Smooth muscle cell (in vitro differentiated cells): Measurements from ENCODE around the gene RFTN1. TPM values are rescaled to one million over a fixed set of nuclear protein-coding genes. Genes with fewer than 3 reads are reported as not detected.

Experiments
- DNase-seq: peaks from one replicate; lab custom pipeline; 2025; ENCODE audit not compliant: unreplicated experiment; lab: John Stamatoyannopoulos, UW
- H2AFZ ChIP-seq: fragments of 200-600 bp; sonication (generic); 2 replicates; pipeline ENCODE4 v1.6.0; 2016; ENCODE audit warnings: antibody characterized with exemption, low read depth, mild to moderate bottlenecking
- H3F3A ChIP-seq: fragments of 200-600 bp; sonication (generic); 2 replicates; pipeline ENCODE4 v1.6.0; 2017; ENCODE audit warnings: antibody characterized with exemption, low read depth
- H3K27ac ChIP-seq: fragments of 200-600 bp; sonication (generic); 2 replicates; pipeline ENCODE4 v1.5.1; 2016; ENCODE audit warnings: low read depth, mild to moderate bottlenecking
- H3K27me3 ChIP-seq: fragments of 200-600 bp; sonication (generic); 2 replicates; pipeline ENCODE4 v1.6.1; 2016; ENCODE audit warnings: low read depth, mild to moderate bottlenecking
- H3K36me3 ChIP-seq: fragments of 200-600 bp; sonication (generic); 2 replicates; pipeline ENCODE4 v1.5.1; 2016; ENCODE audit warnings: low read depth
- H3K4me1 ChIP-seq: fragments of 200-600 bp; sonication (generic); 2 replicates; pipeline ENCODE4 v1.5.1; 2016; ENCODE audit warnings: low read depth
- H3K4me2 ChIP-seq: fragments of 200-600 bp; sonication (generic); 2 replicates; pipeline ENCODE4 v1.6.0; 2016; ENCODE audit warnings: mild to moderate bottlenecking
- H3K4me3 ChIP-seq: fragments of 200-600 bp; sonication (generic); 2 replicates; pipeline ENCODE4 v1.5.1; 2016; ENCODE audit warnings: mild to moderate bottlenecking
- H3K79me2 ChIP-seq: fragments of 200-600 bp; sonication (generic); 2 replicates; pipeline ENCODE4 v1.6.0; 2016; ENCODE audit warnings: low read depth, mild to moderate bottlenecking
- H3K9ac ChIP-seq: fragments of 200-600 bp; sonication (generic); 2 replicates; pipeline ENCODE4 v1.6.0; 2016; ENCODE audit warnings: low read depth
- H3K9me3 ChIP-seq: fragments of 200-600 bp; sonication (generic); replicated peaks from 2 replicates; pipeline ENCODE4 v1.5.1; 2016; ENCODE audit warnings: low read depth
- H4K20me1 ChIP-seq: fragments of 200-600 bp; sonication (generic); 2 replicates; pipeline ENCODE4 v1.6.0; 2016; ENCODE audit warnings: low read depth
- WGBS: methylation state at CpG from one replicate; pipeline ENCODE4 v1.1.7; 2016; ENCODE audit warnings: low lambda C conversion rate; 5-methylcytosine and 5-hydroxymethylcytosine counted together
- polyA plus RNA-seq: library from polyadenylated mRNA; unstranded; fragments of >200 nt; fragmentation: Nextera tagmentation; extraction: Ambion mirVana; gene quantifications from 2 replicates; pipeline ENCODE4 v1.2.1, GENCODE V29; 2016
- total RNA-seq: library from RNA; depleted of rRNA; stranded (reverse); fragments of >200 nt; gene quantifications from 2 replicates; pipeline ENCODE4 v1.2.3, GENCODE V29; 2014
- TF ChIP-seq, protein P1 (sequence below): fragments of 200-600 bp; sonication (generic); IDR thresholded peaks from 2 replicates; pipeline ENCODE4 v1.5.1; 2017; ENCODE audit warnings: borderline replicate concordance, mild to moderate bottlenecking, antibody characterized with exemption; ENCODE audit not compliant: insufficient read depth, poor library complexity, severe bottlenecking

Gene RFTN1
- total and polyA plus RNA-seq, 2 experiments from 2014 or later: 21.7 to 35.6 TPM

DNA sequence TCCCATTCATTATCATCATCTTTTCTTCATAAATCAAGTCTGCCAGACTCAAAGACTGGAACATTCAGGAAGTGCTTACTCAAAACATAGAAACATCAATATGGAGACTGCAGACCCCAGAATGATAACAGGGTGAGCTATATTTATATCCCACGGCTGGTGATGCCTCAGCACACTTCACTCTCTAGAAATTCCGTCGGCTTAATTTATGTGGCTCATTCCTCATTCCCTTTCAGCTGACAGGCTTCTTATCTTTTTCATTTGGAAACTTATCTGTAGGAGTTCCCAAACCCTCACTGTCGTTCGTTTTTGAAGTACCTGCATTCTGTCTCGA lies 45.5 kb downstream of the RFTN1 start:
- TF ChIP-seq, protein P1, sequence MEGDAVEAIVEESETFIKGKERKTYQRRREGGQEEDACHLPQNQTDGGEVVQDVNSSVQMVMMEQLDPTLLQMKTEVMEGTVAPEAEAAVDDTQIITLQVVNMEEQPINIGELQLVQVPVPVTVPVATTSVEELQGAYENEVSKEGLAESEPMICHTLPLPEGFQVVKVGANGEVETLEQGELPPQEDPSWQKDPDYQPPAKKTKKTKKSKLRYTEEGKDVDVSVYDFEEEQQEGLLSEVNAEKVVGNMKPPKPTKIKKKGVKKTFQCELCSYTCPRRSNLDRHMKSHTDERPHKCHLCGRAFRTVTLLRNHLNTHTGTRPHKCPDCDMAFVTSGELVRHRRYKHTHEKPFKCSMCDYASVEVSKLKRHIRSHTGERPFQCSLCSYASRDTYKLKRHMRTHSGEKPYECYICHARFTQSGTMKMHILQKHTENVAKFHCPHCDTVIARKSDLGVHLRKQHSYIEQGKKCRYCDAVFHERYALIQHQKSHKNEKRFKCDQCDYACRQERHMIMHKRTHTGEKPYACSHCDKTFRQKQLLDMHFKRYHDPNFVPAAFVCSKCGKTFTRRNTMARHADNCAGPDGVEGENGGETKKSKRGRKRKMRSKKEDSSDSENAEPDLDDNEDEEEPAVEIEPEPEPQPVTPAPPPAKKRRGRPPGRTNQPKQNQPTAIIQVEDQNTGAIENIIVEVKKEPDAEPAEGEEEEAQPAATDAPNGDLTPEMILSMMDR: no peak
- H3K36me3 ChIP-seq: no peaks in the 10 kb centered on the region
- no peaks in the 10 kb centered on the region for H3K79me2 ChIP-seq
- no peak for DNase-seq
- peak overlapping the region; percentile 75 for H3K4me2 ChIP-seq
- H4K20me1 ChIP-seq: no peaks in the 10 kb centered on the region
- no peaks in the 10 kb centered on the region for H3K27me3 ChIP-seq
- no peak overlapping the region for H3K4me3 ChIP-seq
- peaks cover 5% of the 10 kb centered on the region for H3K4me1 ChIP-seq
- no peaks in the 10 kb centered on the region for H3F3A ChIP-seq
- no peaks in the 10 kb centered on the region for H3K9me3 ChIP-seq
- 17% methylated on average over 6 of the region's 6 CpGs for whole genome bisulfite sequencing
- no peak overlapping the region for H3K9ac ChIP-seq
- no peak overlapping the region for H2AFZ ChIP-seq
- H3K27ac ChIP-seq: peak overlapping the region; percentile 15

DNA sequence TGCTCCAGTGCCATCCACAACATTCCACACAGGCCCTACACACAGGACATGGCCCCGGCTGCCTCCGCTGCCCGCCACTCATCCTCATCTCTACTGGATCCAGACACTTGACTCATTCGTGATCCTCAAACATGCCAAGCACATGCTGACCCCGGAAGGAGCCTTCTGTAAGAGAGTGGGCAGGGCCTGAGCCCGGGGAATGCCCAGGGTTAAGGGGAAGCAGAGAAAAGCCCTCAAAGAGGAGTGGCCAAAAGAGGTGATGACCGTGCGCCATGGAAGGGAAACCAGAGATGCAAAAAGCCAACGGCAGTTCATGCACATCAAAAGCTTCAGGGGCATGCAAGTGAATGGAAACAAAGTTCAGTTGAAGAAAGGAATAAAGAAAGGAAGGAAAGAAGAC lies 46.1 kb downstream of the RFTN1 start:
- 84% methylated on average over 8 of the region's 9 CpGs for WGBS
- H3K79me2 ChIP-seq: no peaks in the 10 kb centered on the region

DNA sequence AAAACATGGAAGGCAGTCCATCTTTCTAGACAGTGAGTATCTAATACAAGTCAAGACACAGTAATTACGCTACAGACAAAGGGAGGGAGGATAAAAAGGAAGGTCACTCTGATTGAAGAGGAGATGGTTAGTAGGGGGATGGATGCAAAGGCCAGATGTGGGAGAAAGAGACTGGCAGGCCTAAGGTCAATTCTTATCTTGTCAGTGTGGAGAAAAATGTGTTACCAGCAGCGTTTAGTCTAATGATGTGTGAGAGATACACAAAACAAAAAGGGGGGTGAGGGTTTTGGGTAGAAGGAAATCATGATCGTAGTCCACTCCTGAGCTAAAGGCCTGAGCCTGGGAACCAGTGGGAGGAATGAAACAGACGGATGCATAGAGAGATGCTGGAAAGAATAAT lies 46.7 kb downstream of the RFTN1 start:
- Histone ChIP-seq H3K4me3 (no peak overlapping the region), H2AFZ (no peak overlapping the region), H3K27ac (no peak overlapping the region), H3K4me2 (no peak overlapping the region), H4K20me1 (no peaks in the 10 kb centered on the region), H3K36me3 (no peaks in the 10 kb centered on the region), H3K4me1 (peaks cover 5% of the 10 kb centered on the region), H3K9me3 (no peaks in the 10 kb centered on the region), H3K9ac (no peak overlapping the region), H3K79me2 (no peaks in the 10 kb centered on the region), H3K27me3 (no peaks in the 10 kb centered on the region), H3F3A (no peaks in the 10 kb centered on the region)
- DNase-seq: no peak
- TF ChIP-seq, protein P1: no peak
- 75% methylated on average over 4 of the region's 4 CpGs for WGBS

More for the DNA sequence above, 46.1 kb downstream of the RFTN1 start:
- no peak overlapping the region for H2AFZ ChIP-seq
- peak overlapping the region; percentile 75 for H3K4me2 ChIP-seq
- no peaks in the 10 kb centered on the region for H3K36me3 ChIP-seq
- no peaks in the 10 kb centered on the region for H3F3A ChIP-seq
- no peaks in the 10 kb centered on the region for H3K27me3 ChIP-seq
- no peaks in the 10 kb centered on the region for H4K20me1 ChIP-seq
- no peak overlapping the region for H3K27ac ChIP-seq
- H3K4me3 ChIP-seq: no peak overlapping the region
- TF ChIP-seq, protein P1: no peak
- no peaks in the 10 kb centered on the region for H3K9me3 ChIP-seq
- no peak for DNase-seq
- no peak overlapping the region for H3K9ac ChIP-seq
- H3K4me1 ChIP-seq: peaks cover 5% of the 10 kb centered on the region

DNA sequence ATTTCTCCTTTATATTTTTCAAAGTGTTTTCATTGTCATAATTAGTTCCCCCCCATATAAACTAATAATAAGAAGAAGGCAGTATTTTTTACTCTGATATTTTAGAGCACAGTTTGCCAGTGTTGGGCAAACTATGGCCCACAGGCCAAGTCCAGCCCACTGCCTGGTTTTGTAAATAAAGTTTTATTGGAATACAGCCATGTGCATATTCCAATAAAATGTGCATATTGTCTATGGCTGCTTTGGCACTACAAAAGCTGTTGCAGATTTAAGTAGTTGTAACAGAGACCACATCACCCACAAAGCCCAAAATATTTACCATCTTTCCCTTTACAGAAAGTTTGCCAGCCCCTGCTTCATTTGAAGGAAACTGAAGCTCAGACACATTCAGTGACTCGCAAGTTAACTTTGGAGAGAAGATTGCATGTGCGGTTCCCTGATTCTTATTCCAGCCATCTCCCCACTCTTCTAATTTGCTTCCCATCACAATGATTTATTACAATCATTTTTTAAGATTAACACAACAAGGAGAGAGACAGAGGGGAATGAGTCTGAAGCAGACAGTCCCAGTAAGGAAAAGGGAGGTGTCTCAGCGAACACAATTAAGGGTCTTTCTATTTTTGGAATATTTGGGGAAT lies 48.9 kb downstream of the RFTN1 start:
- H4K20me1 ChIP-seq: no peaks in the 10 kb centered on the region
- TF ChIP-seq, protein P1: no peak
- no peak for DNase-seq
- H3F3A ChIP-seq: no peaks in the 10 kb centered on the region
- no peak overlapping the region for H3K27ac ChIP-seq
- no peak overlapping the region for H3K4me3 ChIP-seq
- WGBS: 59% methylated on average over 3 of the region's 3 CpGs
- H3K9ac ChIP-seq: no peak overlapping the region
- no peaks in the 10 kb centered on the region for H3K9me3 ChIP-seq
- no peak overlapping the region for H3K4me2 ChIP-seq
- H3K36me3 ChIP-seq: no peaks in the 10 kb centered on the region
- H3K27me3 ChIP-seq: no peaks in the 10 kb centered on the region
- H3K79me2 ChIP-seq: no peaks in the 10 kb centered on the region
- no peak overlapping the region for H2AFZ ChIP-seq
- peaks cover 5% of the 10 kb centered on the region for H3K4me1 ChIP-seq
